Common myeloid progenitor, CD34-positive (primary cell): ENCODE measurements around the gene DNAJB13.

Experiments
- CTCF ChIA-PET: fragments of 350-600 bp; sonication (Branson Sonifier 250); formaldehyde crosslinking; loops from one replicate; lab custom pipeline; 2021; ENCODE audit warnings: antibody characterized with exemption; lab: Charles Lee
- POLR2A ChIA-PET: fragments of 350-600 bp; sonication (Branson Sonifier 250); formaldehyde crosslinking; loops from one replicate; lab custom pipeline; 2021; ENCODE audit warnings: antibody characterized with exemption; lab: Charles Lee
- DNase-seq, 3 donors: peaks; one replicate each; pipeline versions ENCODE4 v3.0.0 to v3.0.0-alpha.2; 2013
- H3K27ac ChIP-seq, 2 experiments: 1 replicate in 1 of 2; 2 replicates in 1 of 2; pipeline ENCODE4 v1.7.0; 2013; ENCODE audit warnings: inconsistent platforms in 2 of 2, low read length in 2 of 2, mild to moderate bottlenecking in 2 of 2, low read depth in 1 of 2, moderate library complexity in 1 of 2; ENCODE audit not compliant: severe bottlenecking in 2 of 2, insufficient read depth in 1 of 2, poor library complexity in 1 of 2
- H3K27me3 ChIP-seq, 5 experiments: replicated peaks in 2 of 5; 1 replicate in 3 of 5; 2 replicates in 2 of 5; pipeline versions ENCODE4 v1.6.1 to v1.7.0; 2013; ENCODE audit warnings: low read length in 4 of 5, mild to moderate bottlenecking in 2 of 5, moderate library complexity in 2 of 5, inconsistent platforms in 1 of 5; ENCODE audit not compliant: insufficient read depth in 5 of 5, control insufficient read depth in 4 of 5
- H3K36me3 ChIP-seq, 4 experiments: 1 replicate in 2 of 4; 2 replicates in 2 of 4; pipeline versions ENCODE4 v1.6.1 to v1.7.0; 2013; ENCODE audit warnings: low read length in 3 of 4, control low read depth in 1 of 4, mild to moderate bottlenecking in 1 of 4; ENCODE audit not compliant: control insufficient read depth in 4 of 4, insufficient read depth in 4 of 4
- H3K4me1 ChIP-seq, 4 experiments: 1 replicate in 3 of 4; 2 replicates in 1 of 4; pipeline versions ENCODE4 v1.6.1 to v1.7.1; 2013; ENCODE audit warnings: low read length in 3 of 4, mild to moderate bottlenecking in 3 of 4, control low read depth in 1 of 4, inconsistent platforms in 1 of 4, moderate library complexity in 1 of 4; ENCODE audit not compliant: control insufficient read depth in 4 of 4, insufficient read depth in 4 of 4; ENCODE audit errors: control extremely low read depth in 1 of 4
- H3K4me3 ChIP-seq, 7 experiments: 1 replicate in 4 of 7; 2 replicates in 3 of 7; pipeline versions ENCODE4 v1.5.1 to v1.7.0; 2013; ENCODE audit warnings: mild to moderate bottlenecking in 7 of 7, low read length in 6 of 7, moderate library complexity in 6 of 7, inconsistent platforms in 2 of 7, low read depth in 2 of 7, control low read depth in 1 of 7; ENCODE audit not compliant: insufficient read depth in 4 of 7, control insufficient read depth in 1 of 7; ENCODE audit errors: extremely low read depth in 1 of 7
- H3K9me3 ChIP-seq, 5 experiments: 1 replicate in 4 of 5; 2 replicates in 1 of 5; pipeline versions ENCODE4 v1.6.1 to v1.7.1; 2013; ENCODE audit warnings: low read length in 4 of 5, mild to moderate bottlenecking in 2 of 5, inconsistent platforms in 1 of 5, low read depth in 1 of 5, moderate library complexity in 1 of 5; ENCODE audit not compliant: control insufficient read depth in 4 of 5, insufficient read depth in 2 of 5; ENCODE audit errors: control extremely low read depth in 1 of 5
- WGBS: methylation state at CpG from one replicate; pipeline ENCODE4 v1.1.5; 2013; ENCODE audit not compliant: insufficient coverage; 5-methylcytosine and 5-hydroxymethylcytosine counted together

The DNAJB13 gene

GRCh38 chr11:73939096-73939495 lies 11.7 kb upstream of the DNAJB13 start:
- H3K4me3 ChIP-seq: no peak overlapping the region
- no peaks in the 10 kb centered on the region for H3K4me1 ChIP-seq
- H3K36me3 ChIP-seq: peaks cover 0 to 6% (median 2%) of the 10 kb centered on the region in 4 experiments
- CTCF ChIA-PET: interaction anchor here (0.7 kb wide), 1 partner anchor 196 kb away, joined by 3 read pairs; no protein-coding TSS in a partner anchor
- DNase-seq: no peak
- H3K9me3 ChIP-seq: peaks cover 0 to 17% (median 7%) of the 10 kb centered on the region in 5 experiments
- H3K27ac ChIP-seq: no peak overlapping the region
- POLR2A ChIA-PET: no interaction called here
- H3K27me3 ChIP-seq: no peaks in the 10 kb centered on the region
- 70% methylated on average over 4 of the region's 4 CpGs for WGBS

GRCh38 chr11:73940801-73941570 lies 9.8 kb upstream of the DNAJB13 start:
- Histone ChIP-seq H3K27ac (no peak overlapping the region), H3K4me1 (no peaks in the 10 kb centered on the region), H3K36me3 (peaks cover 0 to 2% (median 0%) of the 10 kb centered on the region in 4 experiments), H3K4me3 (no peak overlapping the region), H3K27me3 (no peaks in the 10 kb centered on the region), H3K9me3 (peaks cover 0 to 17% (median 7%) of the 10 kb centered on the region in 5 experiments)
- 98% methylated on average over 8 of the region's 9 CpGs for WGBS
- POLR2A ChIA-PET: no interaction called here
- no peak for DNase-seq
- CTCF ChIA-PET: interaction anchor here (1.1 kb wide), 1 partner anchor 10 kb away, joined by 4 read pairs; no protein-coding TSS in a partner anchor

DNA sequence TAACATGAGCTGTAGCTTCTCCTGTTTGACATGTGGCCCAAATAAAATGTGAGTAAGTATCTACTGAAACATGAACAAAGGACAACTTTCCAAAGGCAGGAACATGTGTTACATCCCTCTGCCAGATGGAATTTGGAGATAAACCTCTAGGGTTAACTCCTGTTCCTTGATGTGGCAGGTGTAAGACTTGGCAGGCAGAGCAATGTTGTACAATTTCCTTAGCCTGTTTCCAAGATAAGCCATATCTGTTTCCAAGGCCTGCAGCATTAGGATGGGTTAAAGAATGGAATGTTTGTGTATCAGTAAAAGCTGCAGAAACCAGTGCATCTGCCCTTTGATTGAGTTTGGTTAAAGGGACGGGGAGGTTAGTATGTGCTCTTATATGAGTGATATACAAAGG lies 8.8 kb upstream of the DNAJB13 start:
- Histone ChIP-seq H3K4me3 (no peak overlapping the region), H3K27ac (no peak overlapping the region), H3K36me3 (peaks cover 0 to 2% (median 0%) of the 10 kb centered on the region in 4 experiments), H3K4me1 (no peaks in the 10 kb centered on the region), H3K9me3 (peaks cover 0 to 22% (median 11%) of the 10 kb centered on the region in 5 experiments), H3K27me3 (no peaks in the 10 kb centered on the region)
- CTCF ChIA-PET: interaction anchor here (1.6 kb wide), 1 partner anchor 22 kb away, joined by 5 read pairs; no protein-coding TSS in a partner anchor
- POLR2A ChIA-PET: no interaction called here
- WGBS: no CpG with 5 or more reads among the region's 1 CpG
- DNase-seq: peak in 1 of 3 donors; percentile 13

GRCh38 chr11:73944085-73944484 lies 6.7 kb upstream of the DNAJB13 start:
- no peak for DNase-seq
- H3K9me3 ChIP-seq: peaks cover 0 to 16% (median 8%) of the 10 kb centered on the region in 5 experiments
- peaks cover 0 to 2% (median 0%) of the 10 kb centered on the region in 4 experiments for H3K36me3 ChIP-seq
- CTCF ChIA-PET: no interaction called here
- H3K4me1 ChIP-seq: peaks cover 0 to under 1% (median 0%) of the 10 kb centered on the region in 4 experiments
- H3K4me3 ChIP-seq: no peak overlapping the region
- no peak overlapping the region for H3K27ac ChIP-seq
- no peaks in the 10 kb centered on the region for H3K27me3 ChIP-seq
- WGBS: 100% methylated on average over 2 of the region's 6 CpGs
- POLR2A ChIA-PET: no interaction called here

DNA sequence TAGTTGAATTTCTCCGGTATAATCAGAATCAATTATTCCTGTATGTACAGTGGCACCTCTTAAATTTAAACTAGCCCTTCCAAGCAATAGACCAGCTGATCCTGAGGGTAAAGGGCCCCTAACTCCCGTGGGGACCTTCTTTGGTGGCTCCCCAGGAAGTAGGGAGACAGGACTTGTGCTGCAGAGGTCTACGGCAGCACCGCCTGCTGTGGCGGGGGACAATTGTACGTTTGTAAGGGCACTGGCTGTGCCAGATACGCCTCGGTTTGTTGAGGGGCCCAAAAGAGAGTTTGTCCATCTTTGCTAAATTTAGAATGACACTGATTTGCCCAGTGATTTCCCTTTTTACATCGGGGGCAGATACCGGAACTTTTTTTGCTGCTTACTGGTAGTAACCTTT lies 5.9 kb upstream of the DNAJB13 start:
- WGBS: 88% methylated on average over 9 of the region's 10 CpGs
- H3K4me1 ChIP-seq: peaks cover 0 to 5% (median 0%) of the 10 kb centered on the region in 4 experiments
- CTCF ChIA-PET: no interaction called here

DNA sequence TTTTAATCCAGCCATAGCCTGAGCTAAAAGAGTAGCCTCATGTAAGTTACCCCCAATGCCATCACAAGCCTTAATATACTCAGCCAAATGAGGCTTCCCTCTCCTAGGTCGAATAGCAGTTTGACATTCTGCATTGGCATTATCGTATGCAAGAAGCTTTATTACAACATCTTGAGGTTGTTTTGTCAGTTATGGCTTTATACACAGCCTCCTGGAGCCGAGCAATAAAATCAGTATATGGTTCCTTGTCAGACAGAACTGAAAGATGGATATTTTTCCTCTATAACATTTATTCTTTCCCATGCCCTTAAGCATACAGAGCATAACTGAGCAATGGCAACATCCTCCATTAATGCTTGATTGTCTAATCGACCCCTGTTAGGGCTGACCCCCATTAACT lies 5.4 kb upstream of the DNAJB13 start:
- peaks cover 0 to 13% (median 5%) of the 10 kb centered on the region in 5 experiments for H3K9me3 ChIP-seq
- H3K36me3 ChIP-seq: peaks cover 0 to 2% (median 0%) of the 10 kb centered on the region in 4 experiments
- no peak overlapping the region for H3K27ac ChIP-seq
- H3K27me3 ChIP-seq: no peaks in the 10 kb centered on the region
- 94% methylated on average over 3 of the region's 4 CpGs for WGBS
- ChIA-PET CTCF (no interaction called here), POLR2A (no interaction called here)
- no peak overlapping the region for H3K4me3 ChIP-seq
- H3K4me1 ChIP-seq: peaks cover 0 to 5% (median 0%) of the 10 kb centered on the region in 4 experiments
- DNase-seq: no peak

More for the DNA sequence above, 5.9 kb upstream of the DNAJB13 start:
- Histone ChIP-seq H3K27me3 (no peaks in the 10 kb centered on the region), H3K9me3 (peaks cover 0 to 13% (median 5%) of the 10 kb centered on the region in 5 experiments), H3K27ac (no peak overlapping the region), H3K4me3 (no peak overlapping the region), H3K36me3 (peaks cover 0 to 2% (median 0%) of the 10 kb centered on the region in 4 experiments)
- POLR2A ChIA-PET: no interaction called here
- DNase-seq: no peak
